GM19397 (cell line): ENCODE results near the gene HOXA10.

ENCODE experiments used
- ATAC-seq: cut with Tn5 transposase; IDR thresholded peaks from one replicate; pipeline ENCODE4 v1.9.1; 2021; ENCODE audit warnings: mild to moderate bottlenecking, moderate library complexity; ENCODE audit not compliant: unreplicated experiment

HOXA10 gene

GRCh38 chr7:27203964-27204594 lies 30.0 kb upstream of the HOXA10 start:
- no peak for ATAC-seq

GRCh38 chr7:27203365-27203953 lies 29.3 kb upstream of the HOXA10 start:
- no peak for ATAC-seq

- no peak for ATAC-seq
These were observed 28.7 kb upstream of the HOXA10 start for GRCh38 chr7:27202862-27203134.

GRCh38 chr7:27202018-27202861 lies 28.1 kb upstream of the HOXA10 start:
- no peak for ATAC-seq

GRCh38 chr7:27201580-27202017 lies 27.5 kb upstream of the HOXA10 start:
- ATAC-seq = no peak

GRCh38 chr7:27200761-27201579 lies 26.9 kb upstream of the HOXA10 start:
- ATAC-seq = no peak

GRCh38 chr7:27199849-27200760 lies 26.0 kb upstream of the HOXA10 start, which contains the start of gene HOXA13:
Gene HOXA13 (minus strand): TSS chr7:27200091. CDS start chr7:27200077, 14 bp downstream.
- ATAC-seq = peak; percentile 45

GRCh38 chr7:27198871-27199801 lies 25.0 kb upstream of the HOXA10 start:
- no peak for ATAC-seq

- no peak for ATAC-seq
These were observed 24.2 kb upstream of the HOXA10 start for GRCh38 chr7:27198138-27198841.

GRCh38 chr7:27197137-27198042 lies 23.3 kb upstream of the HOXA10 start:
- no peak for ATAC-seq

- no peak for ATAC-seq
These were observed 22.2 kb upstream of the HOXA10 start for GRCh38 chr7:27196287-27196767.

GRCh38 chr7:27194686-27195379 lies 20.7 kb upstream of the HOXA10 start:
- ATAC-seq = no peak

- ATAC-seq = no peak
These were observed 19.9 kb upstream of the HOXA10 start for GRCh38 chr7:27194002-27194352.

- no peak for ATAC-seq
These were observed 19.3 kb upstream of the HOXA10 start for GRCh38 chr7:27193335-27194001.

- no peak for ATAC-seq
These were observed 18.6 kb upstream of the HOXA10 start for GRCh38 chr7:27192546-27193334.
